Measurements from ENCODE around the gene PDLIM1.
"Not testable (repeated sequence)": the region's sequence is repeated elsewhere in the genome, so short reads cannot be mapped to it uniquely, and the experiment has no call there.

The PDLIM1 gene

DNA sequence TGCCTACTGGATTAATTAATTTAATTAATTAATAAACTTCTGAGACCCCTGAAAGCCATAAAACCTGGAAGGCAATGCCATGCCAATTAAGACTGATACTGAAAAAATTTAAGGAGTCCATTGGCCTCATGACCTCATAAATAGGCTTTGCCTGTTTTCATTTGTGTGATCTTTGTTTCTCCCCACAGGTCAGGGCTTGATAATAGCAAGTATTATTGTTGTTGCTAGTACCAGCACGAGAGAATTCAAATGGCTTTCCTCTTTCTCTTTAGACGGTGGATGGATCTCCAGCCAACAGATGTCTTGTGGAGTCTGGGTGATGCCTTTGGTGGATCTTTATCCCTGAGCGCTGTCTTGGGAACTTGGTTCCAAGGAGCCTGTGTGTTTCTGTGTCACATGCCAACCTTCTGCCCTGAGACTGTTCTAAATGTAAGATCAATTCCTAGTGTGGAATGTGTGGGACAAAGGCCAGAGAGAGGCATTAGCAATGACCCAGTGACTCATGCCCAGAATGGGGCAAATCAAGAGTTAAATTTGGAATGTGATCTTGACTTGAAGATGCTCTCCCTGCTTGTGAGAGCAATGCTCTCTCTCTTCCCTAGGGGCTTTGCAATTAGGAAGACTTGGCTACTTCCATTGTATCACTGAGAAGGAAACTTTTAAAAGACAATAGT lies 79.1 kb downstream of the PDLIM1 start:
- Histone ChIP-seq H3K4me1 (ENCODE audit: insufficient read depth, low read length) (no peaks in the 10 kb centered on the region), H3K4me3 (ENCODE audit: low read depth in 1 of 2, low read length in 2 of 2) (no peak overlapping the region), H3K27ac (ENCODE audit: low read depth, low read length) (no peak overlapping the region), H3K9me3 (ENCODE audit: low read length) (no peaks in the 10 kb centered on the region), H3K36me3 (ENCODE audit: insufficient read depth, low read length) (no peaks in the 10 kb centered on the region), H3K27me3 (ENCODE audit: control insufficient read depth in 1 of 2, insufficient read depth in 2 of 2, low read length in 2 of 2) (no peaks in the 10 kb centered on the region), H3K9ac (ENCODE audit: low read length) (no peak overlapping the region)

- Histone ChIP-seq H3K4me1 (ENCODE audit: insufficient read depth, low read length) (no peaks in the 10 kb centered on the region), H3K27ac (ENCODE audit: low read depth, low read length) (no peak overlapping the region), H3K9me3 (ENCODE audit: low read length) (no peaks in the 10 kb centered on the region), H3K27me3 (ENCODE audit: control insufficient read depth in 1 of 2, insufficient read depth in 2 of 2, low read length in 2 of 2) (no peaks in the 10 kb centered on the region), H3K9ac (ENCODE audit: low read length) (no peak overlapping the region), H3K4me3 (ENCODE audit: low read depth in 1 of 2, low read length in 2 of 2) (no peak overlapping the region), H3K36me3 (ENCODE audit: insufficient read depth, low read length) (no peaks in the 10 kb centered on the region)
Measured at GRCh38 chr10:95209509-95210127, 81.2 kb downstream of the PDLIM1 start.

- no peaks in the 10 kb centered on the region for H3K4me1 ChIP-seq (ENCODE audit: insufficient read depth, low read length)
- no peaks in the 10 kb centered on the region for H3K36me3 ChIP-seq (ENCODE audit: insufficient read depth, low read length)
- H3K9ac ChIP-seq (ENCODE audit: low read length), result no peak overlapping the region
- no peaks in the 10 kb centered on the region for H3K9me3 ChIP-seq (ENCODE audit: low read length)
- no peak overlapping the region for H3K27ac ChIP-seq (ENCODE audit: low read depth, low read length)
- no peaks in the 10 kb centered on the region for H3K27me3 ChIP-seq (ENCODE audit: control insufficient read depth in 1 of 2, insufficient read depth in 2 of 2, low read length in 2 of 2)
- H3K4me3 ChIP-seq (ENCODE audit: low read depth in 1 of 2, low read length in 2 of 2), result no peak overlapping the region
Measured at GRCh38 chr10:95208702-95209391, 82.0 kb downstream of the PDLIM1 start.

- not testable (repeated sequence) for H3K4me1 ChIP-seq (ENCODE audit: insufficient read depth, low read length); H3K36me3 ChIP-seq (ENCODE audit: insufficient read depth, low read length); H3K27ac ChIP-seq (ENCODE audit: low read depth, low read length); H3K9me3 ChIP-seq (ENCODE audit: low read length); H3K4me3 ChIP-seq (ENCODE audit: low read depth in 1 of 2, low read length in 2 of 2); H3K27me3 ChIP-seq (ENCODE audit: control insufficient read depth in 1 of 2, insufficient read depth in 2 of 2, low read length in 2 of 2); H3K9ac ChIP-seq (ENCODE audit: low read length)
Measured at GRCh38 chr10:95202865-95203264, 87.9 kb downstream of the PDLIM1 start.

DNA sequence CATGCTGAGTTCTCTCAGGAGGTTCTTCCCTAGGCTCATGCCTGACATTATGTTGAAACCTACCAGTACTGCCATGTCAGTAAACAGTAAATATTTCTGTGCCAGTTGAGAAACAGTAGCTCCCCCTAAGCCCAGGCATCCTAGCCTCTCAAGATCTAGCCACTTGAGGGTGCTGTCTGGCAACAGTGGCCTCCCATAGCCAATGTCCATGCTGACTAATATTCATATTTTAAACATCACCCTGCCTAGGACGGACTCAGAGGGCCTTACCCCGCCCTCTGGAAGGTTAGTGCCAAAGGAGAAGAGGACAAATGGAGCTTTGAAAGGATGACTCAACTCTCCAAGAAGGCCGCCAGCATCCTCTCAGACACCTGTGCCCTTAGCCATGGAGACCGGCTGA lies 89.1 kb downstream of the PDLIM1 start:
- Histone ChIP-seq H3K27me3 (ENCODE audit: control insufficient read depth in 1 of 2, insufficient read depth in 2 of 2, low read length in 2 of 2) (no peaks in the 10 kb centered on the region), H3K9me3 (ENCODE audit: low read length) (no peaks in the 10 kb centered on the region), H3K4me3 (ENCODE audit: low read depth in 1 of 2, low read length in 2 of 2) (no peak overlapping the region), H3K4me1 (ENCODE audit: insufficient read depth, low read length) (no peaks in the 10 kb centered on the region), H3K36me3 (ENCODE audit: insufficient read depth, low read length) (no peaks in the 10 kb centered on the region), H3K9ac (ENCODE audit: low read length) (no peak overlapping the region), H3K27ac (ENCODE audit: low read depth, low read length) (no peak overlapping the region)

DNA sequence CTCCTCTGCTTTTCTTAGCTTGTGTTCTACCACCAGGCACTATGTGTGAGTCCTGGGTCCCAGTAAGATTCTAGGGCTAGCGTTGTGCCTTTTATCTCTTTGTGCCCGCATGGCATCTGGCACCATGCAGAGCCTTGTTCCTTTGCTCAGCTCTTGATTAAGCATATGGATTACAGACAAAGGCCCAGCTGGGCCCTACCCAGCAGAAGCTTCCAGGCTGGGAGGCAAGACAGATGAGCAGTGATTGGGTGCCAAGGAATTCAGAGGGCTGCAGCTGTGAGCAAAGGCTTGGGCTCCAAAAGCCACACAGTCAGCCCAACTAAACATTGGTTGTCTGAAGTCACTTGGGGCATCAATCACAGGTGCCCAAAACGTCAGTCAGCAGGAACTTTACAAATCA lies 94.8 kb downstream of the PDLIM1 start:
- no peak overlapping the region for H3K27ac ChIP-seq (ENCODE audit: low read depth, low read length)
- H3K9me3 ChIP-seq (ENCODE audit: low read length), result no peaks in the 10 kb centered on the region
- no peaks in the 10 kb centered on the region for H3K4me1 ChIP-seq (ENCODE audit: insufficient read depth, low read length)
- no peak overlapping the region for H3K9ac ChIP-seq (ENCODE audit: low read length)
- no peak overlapping the region for H3K4me3 ChIP-seq (ENCODE audit: low read depth in 1 of 2, low read length in 2 of 2)
- H3K27me3 ChIP-seq (ENCODE audit: control insufficient read depth in 1 of 2, insufficient read depth in 2 of 2, low read length in 2 of 2), result no peaks in the 10 kb centered on the region
- no peaks in the 10 kb centered on the region for H3K36me3 ChIP-seq (ENCODE audit: insufficient read depth, low read length)

GRCh38 chr10:95193944-95194343 lies 96.9 kb downstream of the PDLIM1 start, which contains the start of gene ACSM6:
Gene ACSM6 (plus strand): TSS chr10:95194238. CDS start chr10:95194486, 248 bp downstream.
- Histone ChIP-seq H3K27me3 (ENCODE audit: control insufficient read depth in 1 of 2, insufficient read depth in 2 of 2, low read length in 2 of 2) (no peaks in the 10 kb centered on the region), H3K9ac (ENCODE audit: low read length) (no peak within 1 kb of the TSS), H3K4me3 (ENCODE audit: low read depth in 1 of 2, low read length in 2 of 2) (no peak within 1 kb of the TSS), H3K36me3 (ENCODE audit: insufficient read depth, low read length) (no peaks in the 10 kb centered on the region), H3K27ac (ENCODE audit: low read depth, low read length) (no peak within 1 kb of the TSS), H3K9me3 (ENCODE audit: low read length) (no peaks in the 10 kb centered on the region), H3K4me1 (ENCODE audit: insufficient read depth, low read length) (no peaks in the 10 kb centered on the region)

DNA sequence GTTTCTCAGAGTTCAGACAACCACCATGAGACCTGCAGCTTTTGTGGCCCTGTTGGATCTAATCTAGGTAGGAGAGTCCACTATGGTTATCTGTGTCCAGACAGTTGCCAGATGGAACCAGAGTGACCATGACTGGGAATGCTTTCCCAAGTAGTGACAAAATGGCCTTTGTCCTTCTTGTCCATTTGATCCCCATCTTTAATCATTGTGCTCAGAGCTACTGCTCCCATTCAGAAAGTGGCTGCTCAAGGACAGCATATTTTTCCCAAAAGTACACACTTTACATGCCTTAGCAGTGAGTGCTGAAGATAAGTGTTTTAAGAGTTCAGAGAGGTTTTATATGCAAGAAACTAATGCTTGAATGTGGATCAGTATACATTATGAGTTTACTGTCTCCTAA lies 102.2 kb downstream of the PDLIM1 start:
- no peak overlapping the region for H3K27ac ChIP-seq (ENCODE audit: low read depth, low read length)
- no peaks in the 10 kb centered on the region for H3K27me3 ChIP-seq (ENCODE audit: control insufficient read depth in 1 of 2, insufficient read depth in 2 of 2, low read length in 2 of 2)
- no peaks in the 10 kb centered on the region for H3K9me3 ChIP-seq (ENCODE audit: low read length)
- no peaks in the 10 kb centered on the region for H3K4me1 ChIP-seq (ENCODE audit: insufficient read depth, low read length)
- no peak overlapping the region for H3K9ac ChIP-seq (ENCODE audit: low read length)
- H3K36me3 ChIP-seq (ENCODE audit: insufficient read depth, low read length), result no peaks in the 10 kb centered on the region
- no peak overlapping the region for H3K4me3 ChIP-seq (ENCODE audit: low read depth in 1 of 2, low read length in 2 of 2)

DNA sequence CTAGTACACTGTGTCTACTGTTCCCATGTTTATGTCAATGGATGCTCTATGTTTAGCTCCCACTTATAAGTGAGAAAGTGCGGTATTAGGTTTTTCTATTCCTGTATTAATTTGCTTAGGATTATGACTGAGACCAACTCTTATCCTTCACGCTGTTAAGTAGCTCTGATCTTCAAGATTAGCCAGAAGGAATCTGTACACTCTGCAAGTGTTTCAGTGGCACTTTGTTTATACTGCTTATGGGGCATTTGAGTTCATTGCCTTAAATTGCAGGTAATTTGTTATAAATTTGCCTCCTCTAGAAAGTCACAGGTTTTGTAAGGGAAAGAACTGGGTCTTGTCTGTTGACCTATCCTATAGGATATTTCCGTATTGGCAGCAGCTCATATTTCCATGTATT lies 103.2 kb downstream of the PDLIM1 start:
- no peaks in the 10 kb centered on the region for H3K4me1 ChIP-seq (ENCODE audit: insufficient read depth, low read length)
- H3K27ac ChIP-seq (ENCODE audit: low read depth, low read length), result no peak overlapping the region
- no peaks in the 10 kb centered on the region for H3K9me3 ChIP-seq (ENCODE audit: low read length)

More for the DNA sequence above, 103.2 kb downstream of the PDLIM1 start:
- Histone ChIP-seq H3K4me3 (ENCODE audit: low read depth in 1 of 2, low read length in 2 of 2) (no peak overlapping the region), H3K9ac (ENCODE audit: low read length) (no peak overlapping the region), H3K27me3 (ENCODE audit: control insufficient read depth in 1 of 2, insufficient read depth in 2 of 2, low read length in 2 of 2) (no peaks in the 10 kb centered on the region), H3K36me3 (ENCODE audit: insufficient read depth, low read length) (no peaks in the 10 kb centered on the region)

Measured in muscle layer of colon (tissue), 2 donors.